Fibroblast of lung (primary cell): Measurements from ENCODE around the gene PRSS50. TPM values are rescaled to one million over a fixed set of nuclear protein-coding genes. Genes with fewer than 3 reads are reported as not detected.

ENCODE experiments used
- DNase-seq, 2 donors: peaks; one replicate each; pipeline versions ENCODE4 v3.0.0 to v3.0.0-alpha.2; 2010; ENCODE audit warnings: low read depth in 2 of 2
- H2AFZ ChIP-seq: 2 replicates; pipeline ENCODE4 v1.5.1; 2012; ENCODE audit warnings: low read length, control low read depth, inconsistent platforms
- H3K27ac ChIP-seq: 2 replicates; pipeline ENCODE4 v1.5.1; 2011; ENCODE audit warnings: low read length, control low read depth; ENCODE audit not compliant: insufficient read depth
- H3K27me3 ChIP-seq: 2 replicates; pipeline ENCODE4 v1.5.1; 2011; ENCODE audit warnings: mild to moderate bottlenecking, low read length; ENCODE audit not compliant: control insufficient read depth, insufficient read depth
- H3K36me3 ChIP-seq: 2 replicates; pipeline ENCODE4 v1.5.1; 2011; ENCODE audit warnings: low read length; ENCODE audit not compliant: control insufficient read depth, insufficient read depth
- H3K4me1 ChIP-seq: 2 replicates; pipeline ENCODE4 v1.5.1; 2011; ENCODE audit warnings: low read length; ENCODE audit not compliant: control insufficient read depth, insufficient read depth; ENCODE audit errors: extremely low read depth
- H3K4me2 ChIP-seq: 2 replicates; pipeline ENCODE4 v1.5.1; 2011; ENCODE audit warnings: low read length, control low read depth; ENCODE audit not compliant: insufficient read depth; ENCODE audit errors: extremely low read depth
- H3K4me3 ChIP-seq, 4 experiments: fragments of 200-600 bp in 1 of 4; sonication (generic) in 1 of 4; replicated peaks in 1 of 4; 2 replicates each; pipeline ENCODE4 v1.5.1; 2011 to 2016; ENCODE audit warnings: low read length in 4 of 4, low read depth in 3 of 4, mild to moderate bottlenecking in 3 of 4, control low read depth in 2 of 4, inconsistent platforms in 1 of 4, mixed read lengths in 1 of 4; ENCODE audit not compliant: insufficient read depth in 1 of 4; ENCODE audit errors: control extremely low read depth in 1 of 4
- H3K79me2 ChIP-seq: 2 replicates; pipeline ENCODE4 v1.5.1; 2012; ENCODE audit warnings: mild to moderate bottlenecking, low read length, inconsistent platforms; ENCODE audit not compliant: control insufficient read depth, insufficient read depth
- H3K9ac ChIP-seq: 2 replicates; pipeline ENCODE4 v1.5.1; 2011; ENCODE audit warnings: mild to moderate bottlenecking, low read length, control low read depth; ENCODE audit not compliant: insufficient read depth
- H3K9me3 ChIP-seq: 2 replicates; pipeline ENCODE4 v1.5.1; 2012; ENCODE audit warnings: low read depth, low read length; ENCODE audit not compliant: control insufficient read depth, insufficient read depth
- H4K20me1 ChIP-seq: 2 replicates; pipeline ENCODE4 v1.5.1; 2011; ENCODE audit warnings: low read length; ENCODE audit not compliant: control insufficient read depth, insufficient read depth; ENCODE audit errors: extremely low read depth
- CTCF ChIP-seq, 2 donors: IDR thresholded peaks in 1 of 2; conservative IDR thresholded peaks in 1 of 2; 1 replicate in 1 of 2; 2 replicates in 1 of 2; pipeline ENCODE4 v1.5.1; 2011 to 2012; ENCODE audit warnings: low read length in 2 of 2, control low read depth in 1 of 2, inconsistent platforms in 1 of 2, low read depth in 1 of 2, mild to moderate bottlenecking in 1 of 2
- EZH2 ChIP-seq: IDR thresholded peaks from 2 replicates; pipeline ENCODE4 v1.5.1; 2012; ENCODE audit warnings: low read length, control low read depth, mild to moderate bottlenecking; ENCODE audit errors: missing control alignments
- polyA plus RNA-seq, 2 donors: library from polyadenylated mRNA; depleted of rRNA in 1 of 2; stranded (reverse) in 1 of 2; unstranded in 1 of 2; fragments of >200 nt; gene quantifications; 2 replicates each; pipeline ENCODE4 v1.2.1, GENCODE V29; 2011 to 2012; ENCODE audit warnings: missing spikeins in 1 of 2
- total RNA-seq: library from RNA; depleted of rRNA; stranded (reverse); fragments of >200 nt; gene quantifications from 2 replicates; pipeline ENCODE4 v1.2.1, GENCODE V29; 2014

Gene PRSS50
- total and polyA plus RNA-seq, 2 donors (not counting 1 experiment from before 2014, with no cell fraction given): not detected

GRCh38 chr3:46710671-46711295 is 6.9 kb downstream of the PRSS50 start:
- no peaks in the 10 kb centered on the region for H3K79me2 ChIP-seq
- DNase-seq: no peak
- no peaks in the 10 kb centered on the region for H3K36me3 ChIP-seq
- peaks cover 3% of the 10 kb centered on the region for H3K27me3 ChIP-seq
- no peak overlapping the region for H2AFZ ChIP-seq
- H3K9ac ChIP-seq: no peak overlapping the region
- TF ChIP-seq CTCF (conservative IDR thresholded peaks at IDR 0.05 in 1 of 2, IDR thresholded peaks at IDR 0.05 in 1 of 2; ENCODE audit: low read depth in 1 of 2, low read length in 2 of 2) (no peak), EZH2 (no peak)
- H3K9me3 ChIP-seq: no peaks in the 10 kb centered on the region
- H3K4me1 ChIP-seq: no peaks in the 10 kb centered on the region
- H3K27ac ChIP-seq: no peak overlapping the region
- no peaks in the 10 kb centered on the region for H4K20me1 ChIP-seq
- H3K4me2 ChIP-seq: no peak overlapping the region
- H3K4me3 ChIP-seq: no peak overlapping the region

- H4K20me1 ChIP-seq: no peaks in the 10 kb centered on the region
- no peak overlapping the region for H2AFZ ChIP-seq
- peaks cover 3% of the 10 kb centered on the region for H3K27me3 ChIP-seq
- no peaks in the 10 kb centered on the region for H3K9me3 ChIP-seq
- H3K9ac ChIP-seq: no peak overlapping the region
- no peak overlapping the region for H3K4me3 ChIP-seq
- no peak overlapping the region for H3K4me2 ChIP-seq
- no peak overlapping the region for H3K27ac ChIP-seq
- H3K79me2 ChIP-seq: no peaks in the 10 kb centered on the region
- TF ChIP-seq EZH2 (no peak), CTCF (conservative IDR thresholded peaks at IDR 0.05 in 1 of 2, IDR thresholded peaks at IDR 0.05 in 1 of 2; ENCODE audit: low read depth in 1 of 2, low read length in 2 of 2) (no peak)
- no peaks in the 10 kb centered on the region for H3K4me1 ChIP-seq
- no peaks in the 10 kb centered on the region for H3K36me3 ChIP-seq
- no peak for DNase-seq
Measured at GRCh38 chr3:46710229-46710628, 7.4 kb downstream of the PRSS50 start.

- Histone ChIP-seq H3K4me3 (no peak overlapping the region), H3K27ac (no peak overlapping the region), H3K4me2 (no peak overlapping the region), H3K79me2 (no peaks in the 10 kb centered on the region), H3K9me3 (no peaks in the 10 kb centered on the region), H3K9ac (no peak overlapping the region), H3K4me1 (no peaks in the 10 kb centered on the region), H2AFZ (no peak overlapping the region), H3K27me3 (peaks cover 3% of the 10 kb centered on the region), H3K36me3 (no peaks in the 10 kb centered on the region), H4K20me1 (no peaks in the 10 kb centered on the region)
- no peak for TF ChIP-seq EZH2
- TF ChIP-seq CTCF (conservative IDR thresholded peaks at IDR 0.05 in 1 of 2, IDR thresholded peaks at IDR 0.05 in 1 of 2; ENCODE audit: low read depth in 1 of 2, low read length in 2 of 2): no peak
- no peak for DNase-seq
Measured at GRCh38 chr3:46709721-46710120, 7.9 kb downstream of the PRSS50 start.
